ENCODE measurements around the gene ASPM.

Gene ASPM, protein sequence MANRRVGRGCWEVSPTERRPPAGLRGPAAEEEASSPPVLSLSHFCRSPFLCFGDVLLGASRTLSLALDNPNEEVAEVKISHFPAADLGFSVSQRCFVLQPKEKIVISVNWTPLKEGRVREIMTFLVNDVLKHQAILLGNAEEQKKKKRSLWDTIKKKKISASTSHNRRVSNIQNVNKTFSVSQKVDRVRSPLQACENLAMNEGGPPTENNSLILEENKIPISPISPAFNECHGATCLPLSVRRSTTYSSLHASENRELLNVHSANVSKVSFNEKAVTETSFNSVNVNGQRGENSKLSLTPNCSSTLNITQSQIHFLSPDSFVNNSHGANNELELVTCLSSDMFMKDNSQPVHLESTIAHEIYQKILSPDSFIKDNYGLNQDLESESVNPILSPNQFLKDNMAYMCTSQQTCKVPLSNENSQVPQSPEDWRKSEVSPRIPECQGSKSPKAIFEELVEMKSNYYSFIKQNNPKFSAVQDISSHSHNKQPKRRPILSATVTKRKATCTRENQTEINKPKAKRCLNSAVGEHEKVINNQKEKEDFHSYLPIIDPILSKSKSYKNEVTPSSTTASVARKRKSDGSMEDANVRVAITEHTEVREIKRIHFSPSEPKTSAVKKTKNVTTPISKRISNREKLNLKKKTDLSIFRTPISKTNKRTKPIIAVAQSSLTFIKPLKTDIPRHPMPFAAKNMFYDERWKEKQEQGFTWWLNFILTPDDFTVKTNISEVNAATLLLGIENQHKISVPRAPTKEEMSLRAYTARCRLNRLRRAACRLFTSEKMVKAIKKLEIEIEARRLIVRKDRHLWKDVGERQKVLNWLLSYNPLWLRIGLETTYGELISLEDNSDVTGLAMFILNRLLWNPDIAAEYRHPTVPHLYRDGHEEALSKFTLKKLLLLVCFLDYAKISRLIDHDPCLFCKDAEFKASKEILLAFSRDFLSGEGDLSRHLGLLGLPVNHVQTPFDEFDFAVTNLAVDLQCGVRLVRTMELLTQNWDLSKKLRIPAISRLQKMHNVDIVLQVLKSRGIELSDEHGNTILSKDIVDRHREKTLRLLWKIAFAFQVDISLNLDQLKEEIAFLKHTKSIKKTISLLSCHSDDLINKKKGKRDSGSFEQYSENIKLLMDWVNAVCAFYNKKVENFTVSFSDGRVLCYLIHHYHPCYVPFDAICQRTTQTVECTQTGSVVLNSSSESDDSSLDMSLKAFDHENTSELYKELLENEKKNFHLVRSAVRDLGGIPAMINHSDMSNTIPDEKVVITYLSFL (N-terminal part only)

DNA sequence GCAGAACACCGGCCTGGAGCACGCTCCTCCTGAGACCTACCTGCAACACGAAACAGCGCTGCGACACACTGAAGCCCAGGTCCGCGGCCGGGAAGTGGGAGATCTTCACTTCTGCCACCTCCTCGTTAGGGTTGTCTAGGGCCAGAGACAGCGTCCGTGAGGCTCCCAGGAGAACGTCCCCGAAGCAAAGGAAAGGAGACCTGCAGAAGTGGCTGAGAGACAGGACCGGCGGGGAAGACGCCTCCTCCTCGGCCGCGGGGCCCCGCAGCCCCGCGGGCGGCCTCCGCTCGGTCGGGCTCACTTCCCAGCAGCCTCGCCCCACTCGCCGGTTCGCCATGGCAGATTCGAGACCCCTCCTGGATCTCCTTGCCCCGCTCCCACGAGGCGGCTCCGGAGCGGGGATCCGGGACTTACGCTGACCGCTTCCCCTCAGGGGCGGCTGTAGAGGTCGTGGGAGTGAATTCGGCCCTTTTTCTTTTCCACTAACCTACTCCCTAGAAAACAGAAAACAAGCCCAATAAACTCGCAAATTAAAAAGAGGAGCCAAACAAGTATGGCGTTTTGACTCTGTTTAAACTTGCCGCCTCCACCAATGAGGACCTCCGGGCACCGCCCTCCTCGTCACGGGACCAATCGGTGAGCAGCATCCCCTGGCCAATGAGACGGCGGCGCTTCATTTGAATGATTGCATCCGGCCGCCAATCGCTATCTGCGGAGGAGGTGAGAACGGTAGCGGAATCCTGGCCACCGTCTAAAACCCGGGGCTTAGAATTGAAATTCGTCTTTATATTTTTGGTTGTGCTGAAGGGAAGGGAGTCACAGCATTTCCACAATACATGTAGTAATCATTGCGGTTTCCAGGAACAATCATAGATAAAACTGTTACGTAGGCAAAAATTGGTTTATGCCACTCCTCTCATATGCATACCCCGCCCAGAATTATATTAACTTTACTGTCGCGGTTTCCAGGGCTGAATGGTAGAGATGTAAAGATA lies at the start of gene ASPM:
Gene ASPM (minus strand): TSS at position 569 of the 995 bp plus-strand sequence. CDS start 232 bp downstream, at position 337.
- DNase-seq (ENCODE audit: low spot score) = peak; percentile 92
- TF ChIP-seq, protein P1, sequence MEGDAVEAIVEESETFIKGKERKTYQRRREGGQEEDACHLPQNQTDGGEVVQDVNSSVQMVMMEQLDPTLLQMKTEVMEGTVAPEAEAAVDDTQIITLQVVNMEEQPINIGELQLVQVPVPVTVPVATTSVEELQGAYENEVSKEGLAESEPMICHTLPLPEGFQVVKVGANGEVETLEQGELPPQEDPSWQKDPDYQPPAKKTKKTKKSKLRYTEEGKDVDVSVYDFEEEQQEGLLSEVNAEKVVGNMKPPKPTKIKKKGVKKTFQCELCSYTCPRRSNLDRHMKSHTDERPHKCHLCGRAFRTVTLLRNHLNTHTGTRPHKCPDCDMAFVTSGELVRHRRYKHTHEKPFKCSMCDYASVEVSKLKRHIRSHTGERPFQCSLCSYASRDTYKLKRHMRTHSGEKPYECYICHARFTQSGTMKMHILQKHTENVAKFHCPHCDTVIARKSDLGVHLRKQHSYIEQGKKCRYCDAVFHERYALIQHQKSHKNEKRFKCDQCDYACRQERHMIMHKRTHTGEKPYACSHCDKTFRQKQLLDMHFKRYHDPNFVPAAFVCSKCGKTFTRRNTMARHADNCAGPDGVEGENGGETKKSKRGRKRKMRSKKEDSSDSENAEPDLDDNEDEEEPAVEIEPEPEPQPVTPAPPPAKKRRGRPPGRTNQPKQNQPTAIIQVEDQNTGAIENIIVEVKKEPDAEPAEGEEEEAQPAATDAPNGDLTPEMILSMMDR (IDR thresholded peaks at IDR 0.05; ENCODE audit: extremely low read depth, missing control alignments) = no peak

DNA sequence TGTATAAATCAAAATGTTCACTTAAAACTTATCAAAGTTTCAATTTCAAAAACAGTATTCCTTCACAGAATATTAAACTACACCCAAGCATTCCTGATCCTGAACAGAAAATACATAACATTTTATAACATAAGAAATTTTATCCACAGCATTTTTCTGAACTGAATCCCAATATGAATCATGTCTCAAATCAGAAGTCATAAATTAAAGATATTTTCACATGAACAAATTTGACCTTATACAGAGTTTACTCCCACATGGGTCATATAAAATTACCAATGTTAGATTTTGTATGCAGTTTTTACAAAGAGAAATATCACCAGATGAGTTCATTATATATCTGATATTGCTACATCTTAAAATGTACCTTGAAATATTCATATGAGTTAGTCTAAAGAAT lies 48.6 kb upstream of the ASPM start:
- DNase-seq (ENCODE audit: low spot score) = no peak
- TF ChIP-seq, protein P1 (IDR thresholded peaks at IDR 0.05; ENCODE audit: extremely low read depth, missing control alignments) = no peak

DNA sequence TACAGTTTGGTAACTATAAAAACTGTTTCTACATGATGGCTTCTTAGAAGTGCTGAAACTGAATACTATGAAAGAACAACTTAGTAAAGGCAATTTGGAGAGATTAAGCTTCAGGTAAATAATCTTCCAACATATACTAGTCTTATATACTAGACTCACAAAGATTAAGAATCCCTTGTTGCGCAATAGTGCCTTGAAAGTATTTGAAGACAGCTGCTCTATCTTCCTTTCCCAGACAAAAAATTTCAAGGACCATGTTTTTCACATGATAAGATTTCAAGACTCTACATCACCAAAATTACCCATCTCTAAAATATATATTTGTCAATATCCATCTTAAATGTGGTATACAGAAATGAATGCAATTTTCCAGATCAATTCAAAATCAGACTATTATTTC lies 37.7 kb upstream of the ASPM start:
- TF ChIP-seq, protein P1 (IDR thresholded peaks at IDR 0.05; ENCODE audit: extremely low read depth, missing control alignments) = no peak
- DNase-seq (ENCODE audit: low spot score) = no peak

DNA sequence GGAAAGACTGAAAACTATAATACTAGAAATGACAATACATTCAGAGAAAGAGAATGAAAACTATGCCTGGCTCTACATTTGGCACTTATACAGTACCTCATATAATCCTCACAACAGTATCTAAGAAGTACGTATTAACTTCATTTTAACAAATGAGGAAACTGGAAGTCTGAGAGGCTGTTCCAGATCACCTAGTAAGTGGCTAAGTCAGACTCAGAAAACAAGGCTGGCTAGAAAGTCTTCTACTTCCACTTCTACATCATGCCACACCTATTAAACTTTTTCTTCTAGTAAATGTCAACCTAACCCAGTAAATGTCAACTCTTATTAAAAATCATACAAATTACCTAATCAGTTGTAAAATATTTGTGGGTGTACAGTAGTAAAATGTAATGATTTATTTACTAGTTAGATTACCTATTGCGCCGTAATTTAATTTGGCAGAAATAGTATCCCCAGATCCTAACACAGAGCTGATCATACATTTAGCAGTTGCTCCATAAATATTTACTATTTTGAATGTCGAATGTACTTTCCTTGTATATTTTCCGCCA lies 36.8 kb upstream of the ASPM start:
- no peak for DNase-seq (ENCODE audit: low spot score)

DNA sequence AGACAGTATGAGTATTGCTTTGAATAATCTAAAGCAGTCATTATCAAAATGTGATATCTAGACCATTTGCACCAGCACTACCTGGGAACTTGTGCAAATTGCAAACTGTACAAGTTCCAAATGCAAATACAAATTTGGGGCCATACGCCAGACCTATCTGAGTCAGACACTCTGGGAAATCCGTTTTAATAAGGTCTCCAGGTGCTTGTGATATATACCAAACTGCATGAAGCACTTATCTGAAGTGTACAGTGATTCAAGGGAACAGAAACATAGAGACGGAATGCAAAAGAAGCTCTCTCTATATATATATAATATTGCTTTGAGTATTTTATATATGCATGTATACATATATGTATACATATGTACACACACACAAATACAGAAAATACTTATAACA lies 36.2 kb upstream of the ASPM start:
- TF ChIP-seq, protein P1 (IDR thresholded peaks at IDR 0.05; ENCODE audit: extremely low read depth, missing control alignments) = no peak
- DNase-seq (ENCODE audit: low spot score) = no peak

More for the DNA sequence above, 36.8 kb upstream of the ASPM start:
- TF ChIP-seq, protein P1 (IDR thresholded peaks at IDR 0.05; ENCODE audit: extremely low read depth, missing control alignments) = no peak

DNA sequence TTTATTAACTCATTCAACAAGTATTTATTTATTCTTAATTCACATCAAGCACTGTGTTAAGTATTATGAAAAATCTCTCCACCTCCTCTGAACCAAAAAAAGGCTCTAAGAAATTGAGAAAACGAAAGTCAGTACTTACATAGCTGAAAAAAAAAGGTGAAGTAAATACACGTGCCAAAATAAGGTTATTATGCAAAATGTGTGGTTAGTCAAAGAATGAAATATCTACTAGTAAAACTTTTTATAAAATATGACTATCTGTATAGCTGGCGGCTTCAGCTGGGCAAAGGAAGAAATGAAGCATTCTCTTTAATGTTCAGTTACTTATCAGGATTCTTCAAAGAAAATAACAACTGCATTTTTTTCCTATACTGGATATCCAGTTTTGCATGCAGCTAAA lies 35.5 kb upstream of the ASPM start:
- TF ChIP-seq, protein P1 (IDR thresholded peaks at IDR 0.05; ENCODE audit: extremely low read depth, missing control alignments) = no peak
- DNase-seq (ENCODE audit: low spot score) = peak; percentile 9
